Lung (tissue), 12 donors: ENCODE results near the gene BMAL1. TPM values are rescaled to one million over a fixed set of nuclear protein-coding genes. Genes with fewer than 3 reads are reported as not detected.

ENCODE experiments used
- ATAC-seq: fragments of 200-7000 bp; cut with Tn5 transposase; one replicate; pipeline ENCODE4 v1.9.1; 2020; ENCODE audit warnings: moderate number of reproducible peaks; ENCODE audit not compliant: insufficient read depth, low FRiP score
- DNase-seq, 3 donors: peaks; one replicate each; pipeline ENCODE4 v3.0.0-alpha.2; 2013 to 2017
- H3K27ac ChIP-seq, 2 donors: one replicate each; pipeline ENCODE4 v1.5.1; 2013; ENCODE audit warnings: mild to moderate bottlenecking in 2 of 2, moderate library complexity in 2 of 2, control low read depth in 1 of 2, inconsistent platforms in 1 of 2, low read depth in 1 of 2, low read length in 1 of 2
- H3K27me3 ChIP-seq, 3 donors: one replicate each; pipeline ENCODE4 v1.5.1; 2013; ENCODE audit warnings: low read length in 2 of 3; ENCODE audit not compliant: control insufficient read depth in 3 of 3, insufficient read depth in 3 of 3
- H3K36me3 ChIP-seq, 4 donors: one replicate each; pipeline ENCODE4 v1.5.1; 2013; ENCODE audit warnings: low read length in 4 of 4, mild to moderate bottlenecking in 1 of 4, moderate library complexity in 1 of 4; ENCODE audit not compliant: control insufficient read depth in 4 of 4, insufficient read depth in 4 of 4
- H3K4me1 ChIP-seq, 5 donors: one replicate each; pipeline ENCODE4 v1.5.1; 2013; ENCODE audit warnings: low read length in 5 of 5, mild to moderate bottlenecking in 2 of 5, moderate library complexity in 1 of 5; ENCODE audit not compliant: control insufficient read depth in 5 of 5, insufficient read depth in 5 of 5
- H3K4me3 ChIP-seq: one replicate; pipeline ENCODE4 v1.5.1; 2013; ENCODE audit warnings: mild to moderate bottlenecking, control low read depth, moderate library complexity
- H3K9ac ChIP-seq, 2 donors: one replicate each; pipeline ENCODE4 v1.5.1; 2013; ENCODE audit warnings: low read length in 2 of 2, control low read depth in 1 of 2; ENCODE audit not compliant: insufficient read depth in 1 of 2
- H3K9me3 ChIP-seq, 4 donors: one replicate each; pipeline ENCODE4 v1.5.1; 2013; ENCODE audit warnings: low read length in 3 of 4, mild to moderate bottlenecking in 1 of 4, moderate library complexity in 1 of 4; ENCODE audit not compliant: control insufficient read depth in 4 of 4, insufficient read depth in 3 of 4
- WGBS, 2 donors: extraction: QIAGEN DNeasy Blood & Tissue Kit; methylation state at CpG; one replicate each; pipeline ENCODE4 v1.1.7; 2013; 5-methylcytosine and 5-hydroxymethylcytosine counted together
- polyA plus RNA-seq, 2 donors: library from polyadenylated mRNA; stranded (reverse); fragments of 200-250 nt; gene quantifications; one replicate each; pipeline ENCODE4 v1.2.1, GENCODE V29; 2013
- total RNA-seq, 2 donors: library from RNA; depleted of rRNA in 1 of 2; stranded (reverse); fragments of >200 nt in 1 of 2; gene quantifications; one replicate each; pipeline ENCODE4 v1.2.1, GENCODE V29; 2014 to 2021
- TF ChIP-seq, protein P1 (sequence below): IDR thresholded peaks from 2 replicates; pipeline ENCODE4 v1.5.1; 2012; ENCODE audit warnings: mild to moderate bottlenecking; ENCODE audit errors: control extremely low read depth, extremely low read depth
- donor health status: control.
- donor health status: control.
- donor health status: Bipolar disorder and iron deficiency.
- donor health status: healthy.
- donor health status: DM: yes; HTN: yes; CAD: no.

Gene BMAL1
- total and polyA plus RNA-seq, 4 donors = 13.4 to 38.0 (median 26.2) TPM

DNA sequence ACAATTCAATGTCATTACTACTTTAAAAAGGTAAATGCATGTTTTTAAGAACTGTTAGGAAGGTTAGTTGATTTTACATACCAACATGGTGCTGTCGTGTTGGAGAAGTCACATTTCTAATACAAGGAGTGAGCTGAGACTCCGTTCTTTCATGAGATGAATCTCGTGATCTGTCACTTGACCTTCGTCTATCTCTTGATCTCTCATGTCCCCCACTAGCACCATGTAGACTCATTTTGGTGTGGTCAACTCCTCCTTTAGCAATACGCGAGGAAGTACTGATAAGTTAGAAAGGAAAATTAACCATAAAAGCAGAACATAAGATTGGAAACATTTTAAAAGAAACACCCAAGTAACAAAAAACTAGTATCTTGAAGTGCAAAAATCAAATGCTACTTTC is 144.0 kb downstream of the BMAL1 start:
- Histone ChIP-seq H3K9me3 (no peaks in the 10 kb centered on the region), H3K4me3 (no peak overlapping the region), H3K4me1 (no peaks in the 10 kb centered on the region), H3K36me3 (peaks cover 0 to 9% (median 4%) of the 10 kb centered on the region in 4 donors), H3K27ac (no peak overlapping the region), H3K27me3 (no peaks in the 10 kb centered on the region), H3K9ac (no peak overlapping the region)
- ATAC-seq (no peak), DNase-seq (no peak)
- TF ChIP-seq, protein P1, sequence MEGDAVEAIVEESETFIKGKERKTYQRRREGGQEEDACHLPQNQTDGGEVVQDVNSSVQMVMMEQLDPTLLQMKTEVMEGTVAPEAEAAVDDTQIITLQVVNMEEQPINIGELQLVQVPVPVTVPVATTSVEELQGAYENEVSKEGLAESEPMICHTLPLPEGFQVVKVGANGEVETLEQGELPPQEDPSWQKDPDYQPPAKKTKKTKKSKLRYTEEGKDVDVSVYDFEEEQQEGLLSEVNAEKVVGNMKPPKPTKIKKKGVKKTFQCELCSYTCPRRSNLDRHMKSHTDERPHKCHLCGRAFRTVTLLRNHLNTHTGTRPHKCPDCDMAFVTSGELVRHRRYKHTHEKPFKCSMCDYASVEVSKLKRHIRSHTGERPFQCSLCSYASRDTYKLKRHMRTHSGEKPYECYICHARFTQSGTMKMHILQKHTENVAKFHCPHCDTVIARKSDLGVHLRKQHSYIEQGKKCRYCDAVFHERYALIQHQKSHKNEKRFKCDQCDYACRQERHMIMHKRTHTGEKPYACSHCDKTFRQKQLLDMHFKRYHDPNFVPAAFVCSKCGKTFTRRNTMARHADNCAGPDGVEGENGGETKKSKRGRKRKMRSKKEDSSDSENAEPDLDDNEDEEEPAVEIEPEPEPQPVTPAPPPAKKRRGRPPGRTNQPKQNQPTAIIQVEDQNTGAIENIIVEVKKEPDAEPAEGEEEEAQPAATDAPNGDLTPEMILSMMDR = no peak
- 95 to 97% methylated on average over 6 of the region's 6 CpGs for WGBS, 2 donors

DNA sequence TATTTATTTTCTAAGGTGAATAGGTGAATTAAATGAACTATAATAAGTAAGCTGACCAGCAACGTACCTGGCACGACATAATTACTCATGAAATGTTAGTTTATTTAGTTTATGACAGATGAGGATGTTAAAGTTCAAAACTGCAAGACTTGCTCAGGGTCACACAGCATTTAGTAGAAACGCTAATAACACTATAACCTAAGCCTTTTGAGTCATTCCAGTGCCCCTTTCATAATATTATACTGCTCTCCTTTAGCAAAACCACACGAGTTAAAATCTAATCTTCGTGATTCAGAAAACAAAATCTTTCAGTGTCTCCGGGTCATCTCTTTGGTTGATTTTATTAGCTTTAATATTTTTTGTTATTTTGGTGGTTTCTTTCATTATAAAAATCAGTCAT is 145.8 kb downstream of the BMAL1 start:
- DNase-seq (no peak), ATAC-seq (no peak)
- no peak overlapping the region for H3K4me3 ChIP-seq
- H3K36me3 ChIP-seq = peaks cover 0 to 11% (median 1%) of the 10 kb centered on the region in 4 donors
- TF ChIP-seq, protein P1 = no peak
- no peak overlapping the region for H3K9ac ChIP-seq
- H3K27me3 ChIP-seq = no peaks in the 10 kb centered on the region
- 85 to 93% methylated on average over 6 of the region's 6 CpGs for WGBS, 2 donors
- H3K9me3 ChIP-seq = peaks cover 0 to 5% (median 0%) of the 10 kb centered on the region in 4 donors
- H3K4me1 ChIP-seq = no peaks in the 10 kb centered on the region
- no peak overlapping the region for H3K27ac ChIP-seq

GRCh38 chr11:13427440-13427839 is 149.8 kb downstream of the BMAL1 start:
- no peak for ATAC-seq
- Histone ChIP-seq H3K4me3 (no peak overlapping the region), H3K27me3 (no peaks in the 10 kb centered on the region), H3K4me1 (no peaks in the 10 kb centered on the region), H3K36me3 (peaks cover 0 to 2% (median under 1%) of the 10 kb centered on the region in 4 donors), H3K9me3 (peaks cover 0 to 11% (median 0%) of the 10 kb centered on the region in 4 donors), H3K9ac (no peak overlapping the region), H3K27ac (no peak overlapping the region)
- DNase-seq = no peak
- TF ChIP-seq, protein P1 = no peak

DNA sequence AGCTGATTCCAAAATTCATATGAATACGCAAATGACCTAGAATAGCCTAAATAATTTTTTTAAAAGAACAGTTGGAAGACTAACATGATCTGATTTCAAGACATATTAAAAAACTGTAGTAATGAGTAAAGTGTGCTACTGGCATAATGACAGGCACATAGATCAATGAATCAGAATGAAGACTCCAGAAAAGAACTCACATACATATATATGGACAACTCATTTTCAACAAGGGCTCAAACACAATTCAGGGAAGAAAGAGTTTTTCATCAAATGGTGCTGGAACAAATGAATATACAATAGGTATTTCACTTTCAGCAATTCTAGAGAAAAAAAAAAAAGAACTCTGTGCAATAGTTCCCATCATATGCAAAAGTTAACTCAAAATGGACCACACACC is 151.7 kb downstream of the BMAL1 start:
- H3K4me3 ChIP-seq = no peak overlapping the region
- H3K27ac ChIP-seq = no peak overlapping the region
- ATAC-seq = no peak
- H3K9me3 ChIP-seq = peaks cover 0 to 11% (median 0%) of the 10 kb centered on the region in 4 donors
- 99 to 100% methylated on average over 1 of the region's 1 CpG for WGBS, 2 donors
- no peak overlapping the region for H3K9ac ChIP-seq
- H3K27me3 ChIP-seq = no peaks in the 10 kb centered on the region
- no peak for DNase-seq
- TF ChIP-seq, protein P1 = no peak
- H3K4me1 ChIP-seq = peaks cover 0 to 4% (median 0%) of the 10 kb centered on the region in 5 donors
- peaks cover 0 to 2% (median under 1%) of the 10 kb centered on the region in 4 donors for H3K36me3 ChIP-seq
